NK-92 treated with Interleukin-12 subunit alpha and Interleukin-12 subunit beta, amount 100 ng/mL, for 24 hours (cell line): ENCODE data around the gene OR1J1.

Experiments used
- DNase-seq: peaks from one replicate; lab custom pipeline; 2025; lab: John Stamatoyannopoulos, UW

OR1J1 gene

GRCh38 chr9:122477826-122478225 lies at the start of gene OR1J1:
Gene OR1J1, minus strand, starts transcription at chr9:122477926. Its CDS starts 0 bp downstream, at chr9:122477926.
- no peak for DNase-seq

- DNase-seq = no peak
These were observed 49.5 kb upstream of the OR1J1 start, which contains the start of gene OR1N1 for GRCh38 chr9:122527193-122527592. Gene OR1N1, minus strand, starts transcription at chr9:122527293. Its CDS starts 0 bp downstream, at chr9:122527293.

GRCh38 chr9:122526602-122527001 lies 48.9 kb upstream of the OR1J1 start:
- no peak for DNase-seq

GRCh38 chr9:122519376-122519775 lies 41.6 kb upstream of the OR1J1 start:
- DNase-seq = no peak

- no peak for DNase-seq
These were observed 41.1 kb upstream of the OR1J1 start, which contains the start of gene OR1J4 for GRCh38 chr9:122518841-122519240. Gene OR1J4, plus strand, starts transcription at chr9:122519141. Its CDS starts 0 bp downstream, at chr9:122519141.

GRCh38 chr9:122518226-122518625 lies 40.5 kb upstream of the OR1J1 start:
- DNase-seq = no peak

GRCh38 chr9:122510502-122510901 lies 32.8 kb upstream of the OR1J1 start, which contains the start of gene OR1J2:
Gene OR1J2, plus strand, starts transcription at chr9:122510802. Its CDS starts 0 bp downstream, at chr9:122510802.
- no peak for DNase-seq

- no peak for DNase-seq
These were observed 29.2 kb upstream of the OR1J1 start for GRCh38 chr9:122506964-122507363.

- DNase-seq = no peak
These were observed 21.2 kb upstream of the OR1J1 start for GRCh38 chr9:122498883-122499288.

GRCh38 chr9:122479062-122479461 lies 1.3 kb upstream of the OR1J1 start:
- no peak for DNase-seq

GRCh38 chr9:122477346-122477745 lies 380 bp downstream of the OR1J1 start:
- no peak for DNase-seq

GRCh38 chr9:122475717-122476116 lies 2.0 kb downstream of the OR1J1 start:
- DNase-seq = no peak

GRCh38 chr9:122474561-122474960 lies 3.2 kb downstream of the OR1J1 start:
- DNase-seq = no peak

- DNase-seq = no peak
These were observed 9.0 kb downstream of the OR1J1 start for GRCh38 chr9:122468735-122469134.

GRCh38 chr9:122466456-122466855 lies 11.3 kb downstream of the OR1J1 start:
- DNase-seq = no peak

- DNase-seq = peak; percentile 19
These were observed 12.8 kb downstream of the OR1J1 start for GRCh38 chr9:122464633-122465567.

GRCh38 chr9:122463828-122464632 lies 13.7 kb downstream of the OR1J1 start:
- DNase-seq = no peak

- DNase-seq = no peak
These were observed 19.9 kb downstream of the OR1J1 start for GRCh38 chr9:122457787-122458186.

GRCh38 chr9:122456123-122456522 lies 21.6 kb downstream of the OR1J1 start:
- no peak for DNase-seq

GRCh38 chr9:122453677-122454135 lies 24.0 kb downstream of the OR1J1 start:
- DNase-seq = no peak

GRCh38 chr9:122446819-122447484 lies 30.8 kb downstream of the OR1J1 start:
- no peak for DNase-seq
